H1 (cell line): ENCODE measurements around the gene DNMT1. TPM values are rescaled to one million over a fixed set of nuclear protein-coding genes. Genes with fewer than 3 reads are reported as not detected.

Experiments
- polyA plus RNA-seq, 7 experiments: library from polyadenylated mRNA; depleted of rRNA in 3 of 7; stranded (reverse) in 5 of 7; unstranded in 2 of 7; fragments of >200 nt in 5 of 7; fragments of 200-250 nt in 2 of 7; gene quantifications; 1 replicate in 5 of 7; 2 replicates in 1 of 7; 4 replicates in 1 of 7; pipeline versions ENCODE4 v1.2.1 to v1.2.3, GENCODE V29; 2011 to 2013; ENCODE audit warnings: missing spikeins in 2 of 7, mixed read lengths in 2 of 7
- total RNA-seq: library from RNA; stranded (reverse); fragmentation: NEBNext Ultra II Directional; extraction: Animal tissue kit (Norgen Biotek cat#: 25700); gene quantifications from 2 replicates; pipeline ENCODE4 v1.2.1, GENCODE V29; 2021
- TF ChIP-seq, protein P1 (sequence below): fragments of 300-600 bp; sonication (generic); IDR thresholded peaks from 2 replicates; pipeline ENCODE4 v1.7.1; 2012; ENCODE audit warnings: low read length, moderate library complexity, mild to moderate bottlenecking, inconsistent platforms; ENCODE audit not compliant: insufficient replicate concordance

Gene DNMT1
- total and polyA plus RNA-seq, 2 of the 8 experiments (the other 6 are each of a cell fraction or from before 2014, with no cell fraction given), result 101 to 210 TPM

DNA sequence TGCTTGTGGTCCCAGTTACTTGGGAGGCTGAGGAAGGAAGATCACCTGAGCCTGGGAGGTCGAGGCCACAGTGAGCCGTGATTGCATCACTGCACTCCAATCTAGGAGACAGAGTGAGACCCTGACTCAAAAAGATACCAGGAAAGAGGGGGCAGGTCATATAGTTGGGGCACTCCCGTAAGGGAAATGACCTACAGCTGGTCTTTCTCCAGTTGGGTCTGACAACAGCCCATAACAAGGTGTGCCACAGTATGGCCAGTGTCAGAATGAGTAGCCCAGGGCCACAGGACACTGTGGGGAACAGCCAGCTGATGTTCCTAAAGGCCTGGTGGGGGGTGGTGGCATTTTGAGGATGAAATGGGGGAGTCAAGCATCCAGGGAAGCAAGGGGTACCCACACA lies 10.8 kb downstream of the DNMT1 start (continued):
- TF ChIP-seq, protein P1, sequence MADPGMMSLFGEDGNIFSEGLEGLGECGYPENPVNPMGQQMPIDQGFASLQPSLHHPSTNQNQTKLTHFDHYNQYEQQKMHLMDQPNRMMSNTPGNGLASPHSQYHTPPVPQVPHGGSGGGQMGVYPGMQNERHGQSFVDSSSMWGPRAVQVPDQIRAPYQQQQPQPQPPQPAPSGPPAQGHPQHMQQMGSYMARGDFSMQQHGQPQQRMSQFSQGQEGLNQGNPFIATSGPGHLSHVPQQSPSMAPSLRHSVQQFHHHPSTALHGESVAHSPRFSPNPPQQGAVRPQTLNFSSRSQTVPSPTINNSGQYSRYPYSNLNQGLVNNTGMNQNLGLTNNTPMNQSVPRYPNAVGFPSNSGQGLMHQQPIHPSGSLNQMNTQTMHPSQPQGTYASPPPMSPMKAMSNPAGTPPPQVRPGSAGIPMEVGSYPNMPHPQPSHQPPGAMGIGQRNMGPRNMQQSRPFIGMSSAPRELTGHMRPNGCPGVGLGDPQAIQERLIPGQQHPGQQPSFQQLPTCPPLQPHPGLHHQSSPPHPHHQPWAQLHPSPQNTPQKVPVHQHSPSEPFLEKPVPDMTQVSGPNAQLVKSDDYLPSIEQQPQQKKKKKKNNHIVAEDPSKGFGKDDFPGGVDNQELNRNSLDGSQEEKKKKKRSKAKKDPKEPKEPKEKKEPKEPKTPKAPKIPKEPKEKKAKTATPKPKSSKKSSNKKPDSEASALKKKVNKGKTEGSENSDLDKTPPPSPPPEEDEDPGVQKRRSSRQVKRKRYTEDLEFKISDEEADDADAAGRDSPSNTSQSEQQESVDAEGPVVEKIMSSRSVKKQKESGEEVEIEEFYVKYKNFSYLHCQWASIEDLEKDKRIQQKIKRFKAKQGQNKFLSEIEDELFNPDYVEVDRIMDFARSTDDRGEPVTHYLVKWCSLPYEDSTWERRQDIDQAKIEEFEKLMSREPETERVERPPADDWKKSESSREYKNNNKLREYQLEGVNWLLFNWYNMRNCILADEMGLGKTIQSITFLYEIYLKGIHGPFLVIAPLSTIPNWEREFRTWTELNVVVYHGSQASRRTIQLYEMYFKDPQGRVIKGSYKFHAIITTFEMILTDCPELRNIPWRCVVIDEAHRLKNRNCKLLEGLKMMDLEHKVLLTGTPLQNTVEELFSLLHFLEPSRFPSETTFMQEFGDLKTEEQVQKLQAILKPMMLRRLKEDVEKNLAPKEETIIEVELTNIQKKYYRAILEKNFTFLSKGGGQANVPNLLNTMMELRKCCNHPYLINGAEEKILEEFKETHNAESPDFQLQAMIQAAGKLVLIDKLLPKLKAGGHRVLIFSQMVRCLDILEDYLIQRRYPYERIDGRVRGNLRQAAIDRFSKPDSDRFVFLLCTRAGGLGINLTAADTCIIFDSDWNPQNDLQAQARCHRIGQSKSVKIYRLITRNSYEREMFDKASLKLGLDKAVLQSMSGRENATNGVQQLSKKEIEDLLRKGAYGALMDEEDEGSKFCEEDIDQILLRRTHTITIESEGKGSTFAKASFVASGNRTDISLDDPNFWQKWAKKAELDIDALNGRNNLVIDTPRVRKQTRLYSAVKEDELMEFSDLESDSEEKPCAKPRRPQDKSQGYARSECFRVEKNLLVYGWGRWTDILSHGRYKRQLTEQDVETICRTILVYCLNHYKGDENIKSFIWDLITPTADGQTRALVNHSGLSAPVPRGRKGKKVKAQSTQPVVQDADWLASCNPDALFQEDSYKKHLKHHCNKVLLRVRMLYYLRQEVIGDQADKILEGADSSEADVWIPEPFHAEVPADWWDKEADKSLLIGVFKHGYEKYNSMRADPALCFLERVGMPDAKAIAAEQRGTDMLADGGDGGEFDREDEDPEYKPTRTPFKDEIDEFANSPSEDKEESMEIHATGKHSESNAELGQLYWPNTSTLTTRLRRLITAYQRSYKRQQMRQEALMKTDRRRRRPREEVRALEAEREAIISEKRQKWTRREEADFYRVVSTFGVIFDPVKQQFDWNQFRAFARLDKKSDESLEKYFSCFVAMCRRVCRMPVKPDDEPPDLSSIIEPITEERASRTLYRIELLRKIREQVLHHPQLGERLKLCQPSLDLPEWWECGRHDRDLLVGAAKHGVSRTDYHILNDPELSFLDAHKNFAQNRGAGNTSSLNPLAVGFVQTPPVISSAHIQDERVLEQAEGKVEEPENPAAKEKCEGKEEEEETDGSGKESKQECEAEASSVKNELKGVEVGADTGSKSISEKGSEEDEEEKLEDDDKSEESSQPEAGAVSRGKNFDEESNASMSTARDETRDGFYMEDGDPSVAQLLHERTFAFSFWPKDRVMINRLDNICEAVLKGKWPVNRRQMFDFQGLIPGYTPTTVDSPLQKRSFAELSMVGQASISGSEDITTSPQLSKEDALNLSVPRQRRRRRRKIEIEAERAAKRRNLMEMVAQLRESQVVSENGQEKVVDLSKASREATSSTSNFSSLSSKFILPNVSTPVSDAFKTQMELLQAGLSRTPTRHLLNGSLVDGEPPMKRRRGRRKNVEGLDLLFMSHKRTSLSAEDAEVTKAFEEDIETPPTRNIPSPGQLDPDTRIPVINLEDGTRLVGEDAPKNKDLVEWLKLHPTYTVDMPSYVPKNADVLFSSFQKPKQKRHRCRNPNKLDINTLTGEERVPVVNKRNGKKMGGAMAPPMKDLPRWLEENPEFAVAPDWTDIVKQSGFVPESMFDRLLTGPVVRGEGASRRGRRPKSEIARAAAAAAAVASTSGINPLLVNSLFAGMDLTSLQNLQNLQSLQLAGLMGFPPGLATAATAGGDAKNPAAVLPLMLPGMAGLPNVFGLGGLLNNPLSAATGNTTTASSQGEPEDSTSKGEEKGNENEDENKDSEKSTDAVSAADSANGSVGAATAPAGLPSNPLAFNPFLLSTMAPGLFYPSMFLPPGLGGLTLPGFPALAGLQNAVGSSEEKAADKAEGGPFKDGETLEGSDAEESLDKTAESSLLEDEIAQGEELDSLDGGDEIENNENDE, result no peak
